ENCODE measurements around the gene PCSK9.

GRCh38 chr1:55079651-55080050 lies 40.3 kb downstream of the PCSK9 start:
- TF ChIP-seq, protein P1, sequence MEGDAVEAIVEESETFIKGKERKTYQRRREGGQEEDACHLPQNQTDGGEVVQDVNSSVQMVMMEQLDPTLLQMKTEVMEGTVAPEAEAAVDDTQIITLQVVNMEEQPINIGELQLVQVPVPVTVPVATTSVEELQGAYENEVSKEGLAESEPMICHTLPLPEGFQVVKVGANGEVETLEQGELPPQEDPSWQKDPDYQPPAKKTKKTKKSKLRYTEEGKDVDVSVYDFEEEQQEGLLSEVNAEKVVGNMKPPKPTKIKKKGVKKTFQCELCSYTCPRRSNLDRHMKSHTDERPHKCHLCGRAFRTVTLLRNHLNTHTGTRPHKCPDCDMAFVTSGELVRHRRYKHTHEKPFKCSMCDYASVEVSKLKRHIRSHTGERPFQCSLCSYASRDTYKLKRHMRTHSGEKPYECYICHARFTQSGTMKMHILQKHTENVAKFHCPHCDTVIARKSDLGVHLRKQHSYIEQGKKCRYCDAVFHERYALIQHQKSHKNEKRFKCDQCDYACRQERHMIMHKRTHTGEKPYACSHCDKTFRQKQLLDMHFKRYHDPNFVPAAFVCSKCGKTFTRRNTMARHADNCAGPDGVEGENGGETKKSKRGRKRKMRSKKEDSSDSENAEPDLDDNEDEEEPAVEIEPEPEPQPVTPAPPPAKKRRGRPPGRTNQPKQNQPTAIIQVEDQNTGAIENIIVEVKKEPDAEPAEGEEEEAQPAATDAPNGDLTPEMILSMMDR (IDR thresholded peaks at IDR 0.05): no peak
- TF ChIP-seq POLR2AphosphoS5 (IDR thresholded peaks at IDR 0.05; ENCODE audit: low read depth, low read length): no peak

Measured in Panc1 (cell line).